Ureter (tissue), 1 donor: ENCODE results near the gene TUSC1. TPM values are rescaled to one million over a fixed set of nuclear protein-coding genes. Genes with fewer than 3 reads are reported as not detected.
"Not testable (repeated sequence)": the region's sequence is repeated elsewhere in the genome, so short reads cannot be mapped to it uniquely, and the experiment has no call there.

Experiments
- DNase-seq: peaks from one replicate; pipeline ENCODE4 v3.0.0-alpha.2; 2020; ENCODE audit warnings: low spot score
- total RNA-seq: library from RNA; stranded (reverse); gene quantifications from one replicate; pipeline ENCODE4 v1.2.4, GENCODE V29; 2023
- donor health status: DM: yes; HTN: yes; CAD: no.

Gene TUSC1
- total RNA-seq: 13.3 TPM

GRCh38 chr9:25678147-25678666, at the start of gene TUSC1:
TSS of gene TUSC1 (minus strand) at chr9:25678444. CDS start at chr9:25678312, 132 bp downstream.
- peak; percentile 91 for DNase-seq

- DNase-seq: no peak
These were observed 48.7 kb upstream of the TUSC1 start for GRCh38 chr9:25726871-25727410.

GRCh38 chr9:25724424-25724823, 46.2 kb upstream of the TUSC1 start:
- no peak for DNase-seq

GRCh38 chr9:25716220-25716872, 38.1 kb upstream of the TUSC1 start:
- DNase-seq: peak; percentile 43

GRCh38 chr9:25709941-25710340, 31.7 kb upstream of the TUSC1 start:
- DNase-seq: no peak

GRCh38 chr9:25704800-25705199, 26.6 kb upstream of the TUSC1 start:
- DNase-seq: no peak

GRCh38 chr9:25703701-25704357, 25.6 kb upstream of the TUSC1 start:
- DNase-seq: no peak

- DNase-seq: no peak
These were observed 24.3 kb upstream of the TUSC1 start for GRCh38 chr9:25702536-25702935.

- DNase-seq: not testable (repeated sequence)
These were observed 22.7 kb upstream of the TUSC1 start for GRCh38 chr9:25700899-25701298.

- DNase-seq: no peak
These were observed 22.2 kb upstream of the TUSC1 start for GRCh38 chr9:25700430-25700829.

- DNase-seq: no peak
These were observed 13.5 kb upstream of the TUSC1 start for GRCh38 chr9:25691786-25692185.

- DNase-seq: no peak
These were observed 6.1 kb upstream of the TUSC1 start for GRCh38 chr9:25684321-25684720.

GRCh38 chr9:25681266-25681665, 3.0 kb upstream of the TUSC1 start:
- DNase-seq: no peak

GRCh38 chr9:25678846-25679360, 659 bp upstream of the TUSC1 start:
- DNase-seq: no peak

GRCh38 chr9:25677301-25678146, 720 bp downstream of the TUSC1 start:
- peak; percentile 88 for DNase-seq

GRCh38 chr9:25675858-25676257, 2.4 kb downstream of the TUSC1 start:
- DNase-seq: not testable (repeated sequence)

GRCh38 chr9:25658571-25658970, 19.7 kb downstream of the TUSC1 start:
- DNase-seq: no peak

- DNase-seq: no peak
These were observed 23.8 kb downstream of the TUSC1 start for GRCh38 chr9:25654417-25654816.

- DNase-seq: no peak
These were observed 30.1 kb downstream of the TUSC1 start for GRCh38 chr9:25648116-25648515.

- DNase-seq: no peak
These were observed 42.2 kb downstream of the TUSC1 start for GRCh38 chr9:25636026-25636425.

- DNase-seq: no peak
These were observed 49.0 kb downstream of the TUSC1 start for GRCh38 chr9:25629231-25629630.
